ENCODE measurements around the gene FBXW5. TPM values are rescaled to one million over a fixed set of nuclear protein-coding genes. Genes with fewer than 3 reads are reported as not detected.

The FBXW5 gene
- total and polyA plus RNA-seq, 2 donors (not counting 3 experiments of a cell fraction or from before 2014, with no cell fraction given): 97.3 to 151 TPM

DNA sequence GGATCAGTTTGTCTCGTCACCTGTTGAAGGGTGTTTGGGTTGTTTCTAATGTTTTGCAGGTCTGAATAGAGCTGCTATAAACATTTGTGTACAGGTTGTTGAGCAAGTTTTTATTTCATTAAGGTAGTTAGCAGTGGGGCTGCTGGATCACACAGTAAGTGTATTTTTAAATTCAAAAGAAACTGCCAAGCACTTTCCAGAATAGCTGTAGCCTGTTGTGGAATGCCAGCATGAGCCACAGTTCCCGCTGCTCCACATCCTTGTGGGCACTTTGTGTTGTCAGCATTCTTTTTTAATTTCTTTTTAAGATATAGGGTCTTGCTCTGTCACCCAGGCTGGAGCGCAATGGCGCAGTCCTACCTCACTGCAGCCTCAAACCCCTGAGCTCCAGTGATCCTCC, 14.5 kb downstream of the FBXW5 start:
- FAIRE-seq: no peak

More for the DNA sequence above, 14.5 kb downstream of the FBXW5 start:
- H3K27me3 ChIP-seq (ENCODE audit: control insufficient read depth in 2 of 2, insufficient read depth in 2 of 2, low read length in 2 of 2): no peaks in the 10 kb centered on the region
- POLR2A ChIA-PET: no interaction called here
- DNase-seq (ENCODE audit: low read depth, low spot score): no peak
- H3K4me1 ChIP-seq (ENCODE audit: control insufficient read depth, extremely low read depth, insufficient read depth, low read length): peaks cover 12% of the 10 kb centered on the region
- no peaks in the 10 kb centered on the region for H3K79me2 ChIP-seq (ENCODE audit: control insufficient read depth, insufficient read depth, low read length)
- intact Hi-C loops (cut with micrococcal nuclease): no loop called here
- H2AFZ ChIP-seq (ENCODE audit: low read depth, low read length): no peak overlapping the region
- H4K20me1 ChIP-seq (replicated peaks; ENCODE audit: control insufficient read depth, extremely low read depth, insufficient read depth, low read length): no peaks in the 10 kb centered on the region
- dilution Hi-C loops (cut with MboI; ENCODE audit: extremely low pct_ligation_motif_present, low sequenced_read_pairs): loop anchor here (25.0 kb wide), 1 partner anchor 118 kb away; the partner anchor contains the start of gene RABL6
- TF ChIP-seq, protein P1, sequence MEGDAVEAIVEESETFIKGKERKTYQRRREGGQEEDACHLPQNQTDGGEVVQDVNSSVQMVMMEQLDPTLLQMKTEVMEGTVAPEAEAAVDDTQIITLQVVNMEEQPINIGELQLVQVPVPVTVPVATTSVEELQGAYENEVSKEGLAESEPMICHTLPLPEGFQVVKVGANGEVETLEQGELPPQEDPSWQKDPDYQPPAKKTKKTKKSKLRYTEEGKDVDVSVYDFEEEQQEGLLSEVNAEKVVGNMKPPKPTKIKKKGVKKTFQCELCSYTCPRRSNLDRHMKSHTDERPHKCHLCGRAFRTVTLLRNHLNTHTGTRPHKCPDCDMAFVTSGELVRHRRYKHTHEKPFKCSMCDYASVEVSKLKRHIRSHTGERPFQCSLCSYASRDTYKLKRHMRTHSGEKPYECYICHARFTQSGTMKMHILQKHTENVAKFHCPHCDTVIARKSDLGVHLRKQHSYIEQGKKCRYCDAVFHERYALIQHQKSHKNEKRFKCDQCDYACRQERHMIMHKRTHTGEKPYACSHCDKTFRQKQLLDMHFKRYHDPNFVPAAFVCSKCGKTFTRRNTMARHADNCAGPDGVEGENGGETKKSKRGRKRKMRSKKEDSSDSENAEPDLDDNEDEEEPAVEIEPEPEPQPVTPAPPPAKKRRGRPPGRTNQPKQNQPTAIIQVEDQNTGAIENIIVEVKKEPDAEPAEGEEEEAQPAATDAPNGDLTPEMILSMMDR (IDR thresholded peaks at IDR 0.05; ENCODE audit: extremely low read depth in 1 of 2, insufficient read depth in 1 of 2, low read depth in 1 of 2, low read length in 2 of 2): no peak
- no peak for TF ChIP-seq FOS (IDR thresholded peaks at IDR 0.05; ENCODE audit: borderline replicate concordance, insufficient read depth, low read length)
- TF ChIP-seq POLR2AphosphoS5 (IDR thresholded peaks at IDR 0.05; ENCODE audit: insufficient read depth, low read depth, low read length): no peak
- TF ChIP-seq JUN (IDR thresholded peaks at IDR 0.05; ENCODE audit: borderline replicate concordance, insufficient read depth, insufficient read length, low read depth): no peak
- no peak for TF ChIP-seq GATA2 (IDR thresholded peaks at IDR 0.05; ENCODE audit: insufficient read depth, insufficient read length, low read depth, low read length)
- no peak for TF ChIP-seq MYC (IDR thresholded peaks at IDR 0.05; ENCODE audit: low read depth, low read length)
- no peak for TF ChIP-seq EZH2 (IDR thresholded peaks at IDR 0.05; ENCODE audit: borderline replicate concordance, low read depth, low read length, severe bottlenecking)
- no peak for TF ChIP-seq POLR2A (IDR thresholded peaks at IDR 0.05; ENCODE audit: low read depth, low read length)
- TF ChIP-seq, protein P2, sequence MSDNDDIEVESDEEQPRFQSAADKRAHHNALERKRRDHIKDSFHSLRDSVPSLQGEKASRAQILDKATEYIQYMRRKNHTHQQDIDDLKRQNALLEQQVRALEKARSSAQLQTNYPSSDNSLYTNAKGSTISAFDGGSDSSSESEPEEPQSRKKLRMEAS (IDR thresholded peaks at IDR 0.05; ENCODE audit: insufficient read depth, insufficient read length): no peak
- peaks cover 0 to 7% of the 10 kb centered on the region in 2 experiments for H3K36me3 ChIP-seq (ENCODE audit: control insufficient read depth in 2 of 2, extremely low read depth in 1 of 2, insufficient read depth in 2 of 2, low read length in 2 of 2)
- no peak overlapping the region for H3K27ac ChIP-seq (ENCODE audit: insufficient read depth, low read depth, low read length)
- H3K9ac ChIP-seq (replicated peaks; ENCODE audit: extremely low read depth, insufficient read depth, low read length): no peak overlapping the region
- H3K9me3 ChIP-seq (replicated peaks; ENCODE audit: control insufficient read depth, insufficient read depth, low read length): no peaks in the 10 kb centered on the region
- H3K4me2 ChIP-seq (ENCODE audit: insufficient read depth, low read length): no peak overlapping the region
- CTCF ChIA-PET: no interaction called here
- H3K4me3 ChIP-seq (replicated peaks in 1 of 3; ENCODE audit: insufficient read depth in 1 of 3, low read depth in 1 of 3, low read length in 3 of 3): no peak overlapping the region
- no TSS peak for BruUV-seq (replicated peaks)
- no peaks in the 10 kb centered on the region for H3K9me1 ChIP-seq (replicated peaks; ENCODE audit: control insufficient read depth, extremely low read depth, insufficient read depth, low read length)

Data from endothelial cell of umbilical vein (primary cell).